ENCODE measurements around the gene IRAG1.

The IRAG1 gene, protein sequence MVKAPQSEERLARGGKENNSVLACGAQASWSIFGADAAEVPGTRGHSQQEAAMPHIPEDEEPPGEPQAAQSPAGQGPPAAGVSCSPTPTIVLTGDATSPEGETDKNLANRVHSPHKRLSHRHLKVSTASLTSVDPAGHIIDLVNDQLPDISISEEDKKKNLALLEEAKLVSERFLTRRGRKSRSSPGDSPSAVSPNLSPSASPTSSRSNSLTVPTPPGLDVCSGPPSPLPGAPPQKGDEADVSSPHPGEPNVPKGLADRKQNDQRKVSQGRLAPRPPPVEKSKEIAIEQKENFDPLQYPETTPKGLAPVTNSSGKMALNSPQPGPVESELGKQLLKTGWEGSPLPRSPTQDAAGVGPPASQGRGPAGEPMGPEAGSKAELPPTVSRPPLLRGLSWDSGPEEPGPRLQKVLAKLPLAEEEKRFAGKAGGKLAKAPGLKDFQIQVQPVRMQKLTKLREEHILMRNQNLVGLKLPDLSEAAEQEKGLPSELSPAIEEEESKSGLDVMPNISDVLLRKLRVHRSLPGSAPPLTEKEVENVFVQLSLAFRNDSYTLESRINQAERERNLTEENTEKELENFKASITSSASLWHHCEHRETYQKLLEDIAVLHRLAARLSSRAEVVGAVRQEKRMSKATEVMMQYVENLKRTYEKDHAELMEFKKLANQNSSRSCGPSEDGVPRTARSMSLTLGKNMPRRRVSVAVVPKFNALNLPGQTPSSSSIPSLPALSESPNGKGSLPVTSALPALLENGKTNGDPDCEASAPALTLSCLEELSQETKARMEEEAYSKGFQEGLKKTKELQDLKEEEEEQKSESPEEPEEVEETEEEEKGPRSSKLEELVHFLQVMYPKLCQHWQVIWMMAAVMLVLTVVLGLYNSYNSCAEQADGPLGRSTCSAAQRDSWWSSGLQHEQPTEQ

GRCh38 chr11:10693509-10694081 lies at the start of gene IRAG1:
Gene IRAG1 (minus strand): TSS chr11:10693755. CDS start chr11:10693602, 153 bp downstream.
- no peak for DNase-seq (ENCODE audit: low read depth)

DNA sequence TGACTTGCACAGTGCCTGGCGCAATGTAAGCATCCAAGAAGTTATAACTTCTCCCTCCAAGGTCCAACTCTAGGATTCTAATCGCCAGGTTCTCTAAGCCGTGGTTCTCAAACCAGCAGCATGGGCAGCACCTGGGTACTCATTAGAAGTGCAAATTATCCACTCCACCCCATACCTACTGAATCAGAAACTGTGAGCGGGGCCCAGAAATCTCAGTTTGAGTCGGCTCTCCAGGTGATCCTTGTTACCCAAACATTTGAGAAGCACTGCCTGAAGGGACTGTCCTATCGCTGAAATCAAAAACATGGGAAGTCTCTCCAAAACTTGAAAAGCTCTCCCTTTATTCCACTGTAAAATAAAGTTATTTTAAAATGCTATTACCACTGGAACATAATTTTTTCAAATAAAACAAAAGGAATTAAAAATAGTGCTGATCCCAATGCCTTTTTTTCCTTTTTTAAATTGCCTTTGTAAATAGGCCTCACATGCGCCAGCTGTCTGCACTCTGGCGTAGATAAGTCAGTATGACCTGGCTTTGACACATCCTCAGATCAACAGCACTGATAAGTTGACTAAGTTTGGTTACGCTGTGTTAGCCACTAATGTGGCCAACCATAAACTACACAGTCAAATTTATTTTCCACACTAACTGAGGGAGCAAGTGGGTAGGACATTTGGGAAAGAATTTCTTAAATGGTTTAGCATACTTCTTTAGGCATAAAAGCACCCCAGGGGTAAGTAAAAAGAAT lies 49.1 kb upstream of the IRAG1 start:
- DNase-seq (ENCODE audit: low read depth) = no peak

- DNase-seq (ENCODE audit: low read depth) = peak; percentile 93
Measured at GRCh38 chr11:10735481-10736475, 42.2 kb upstream of the IRAG1 start.

DNA sequence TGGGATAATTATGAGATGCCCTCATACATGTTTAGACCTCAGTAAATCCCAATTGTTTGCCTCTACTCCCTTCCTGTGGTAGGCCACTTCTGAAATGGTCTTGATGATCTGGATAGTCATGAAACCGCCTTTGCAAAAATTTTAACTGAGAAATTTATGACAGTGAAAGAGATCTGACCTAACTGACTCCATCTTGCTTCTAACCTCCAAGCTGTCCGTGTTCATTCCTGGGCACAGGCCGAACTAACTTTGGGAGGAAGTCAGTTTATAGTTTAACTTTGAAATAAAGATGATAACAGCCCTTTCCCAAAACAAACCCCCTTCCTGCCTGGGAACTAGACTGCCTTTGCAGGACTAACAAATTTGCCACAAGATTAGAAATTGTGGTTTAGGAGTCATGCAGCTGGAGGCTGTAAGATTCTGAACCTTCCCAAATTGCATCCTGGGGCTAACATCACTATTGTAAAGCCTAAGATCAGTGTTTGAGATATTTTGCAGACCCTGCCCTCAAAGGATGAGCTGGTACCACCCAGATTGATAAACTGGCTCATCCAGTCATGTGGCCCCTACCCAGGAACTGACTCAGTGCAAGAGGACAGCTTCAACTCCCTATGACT lies 37.6 kb upstream of the IRAG1 start:
- no peak for DNase-seq (ENCODE audit: low read depth)

DNA sequence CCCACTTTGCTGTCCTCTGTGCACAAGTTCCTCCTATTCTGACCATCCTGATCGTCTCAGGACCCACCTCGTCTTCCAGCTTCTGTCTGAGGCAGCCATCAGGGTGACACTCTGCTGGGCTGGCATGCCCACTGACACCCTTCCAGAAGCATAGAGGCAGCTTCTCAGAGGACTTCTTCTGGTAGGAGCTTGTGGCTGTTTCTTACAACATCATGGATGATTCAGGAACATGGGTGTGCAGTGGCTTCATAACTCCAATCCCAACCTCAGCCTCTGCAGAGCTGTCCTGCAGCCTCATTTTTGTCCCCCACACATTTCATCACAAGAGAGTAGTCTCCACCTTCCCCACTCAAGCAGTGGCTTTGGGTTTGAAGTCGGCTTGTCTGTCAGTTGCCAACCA lies 36.6 kb upstream of the IRAG1 start:
- DNase-seq (ENCODE audit: low read depth) = no peak

- no peak for DNase-seq (ENCODE audit: low read depth)
Measured at GRCh38 chr11:10728789-10729472, 35.4 kb upstream of the IRAG1 start.

- DNase-seq (ENCODE audit: low read depth) = no peak
Measured at GRCh38 chr11:10728154-10728553, 34.6 kb upstream of the IRAG1 start.

GRCh38 chr11:10727146-10727851 lies 33.7 kb upstream of the IRAG1 start:
- DNase-seq (ENCODE audit: low read depth) = peak; percentile 81

DNA sequence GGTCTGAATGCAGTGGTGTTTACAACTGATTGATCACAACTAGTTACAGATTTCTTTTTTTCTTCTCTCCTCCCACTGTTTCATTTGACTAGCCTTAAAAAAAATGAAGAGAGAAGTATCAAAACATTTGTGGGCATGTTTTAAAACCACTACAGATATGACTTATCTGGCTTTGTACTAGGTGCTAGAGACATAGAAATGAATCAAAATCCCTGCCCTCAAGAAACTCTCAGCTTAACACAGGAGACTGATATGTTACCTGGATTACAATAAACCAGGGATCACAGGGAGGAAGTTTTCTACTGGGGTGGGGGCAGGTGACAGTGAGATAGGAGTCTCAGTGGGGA lies 32.3 kb upstream of the IRAG1 start:
- no peak for DNase-seq (ENCODE audit: low read depth)

DNA sequence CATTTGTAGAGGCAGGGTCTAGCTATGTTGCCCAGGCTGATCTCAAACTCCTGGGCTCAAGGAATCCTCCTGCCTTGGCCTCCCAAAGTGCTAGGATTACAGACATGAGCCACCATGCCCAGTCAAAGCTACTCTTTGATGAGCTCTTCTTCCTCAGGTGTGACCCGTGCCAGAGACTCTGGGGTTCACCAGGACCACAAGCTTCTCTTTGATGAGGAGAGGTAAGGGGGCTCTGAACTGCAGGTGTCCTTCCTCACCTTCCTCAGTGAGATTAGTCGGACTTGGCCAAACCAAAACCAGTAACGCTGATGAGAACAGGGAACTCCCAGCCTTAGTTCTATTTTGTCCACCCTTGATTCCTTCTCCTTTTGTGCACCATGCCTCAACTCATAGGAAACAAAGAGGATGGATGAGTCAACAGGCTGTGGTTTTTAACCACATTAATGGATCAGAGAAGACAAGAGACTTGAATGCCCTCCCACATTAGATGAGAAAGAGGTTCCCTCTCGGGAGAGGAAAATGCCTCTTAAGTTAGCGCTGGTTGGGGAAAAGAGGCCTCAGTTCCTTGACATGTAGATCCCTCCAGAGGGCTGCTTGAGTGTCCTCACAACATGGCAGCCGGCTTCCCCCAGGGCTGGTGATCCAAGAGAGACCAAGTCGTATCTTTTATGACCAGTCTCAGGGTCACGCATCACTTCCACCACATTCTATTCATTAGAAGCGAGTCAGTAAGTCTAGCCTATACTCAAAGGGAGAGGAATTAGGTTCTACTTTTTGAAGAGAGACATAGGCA lies 31.8 kb upstream of the IRAG1 start:
- peak; percentile 47 for DNase-seq (ENCODE audit: low read depth)

DNA sequence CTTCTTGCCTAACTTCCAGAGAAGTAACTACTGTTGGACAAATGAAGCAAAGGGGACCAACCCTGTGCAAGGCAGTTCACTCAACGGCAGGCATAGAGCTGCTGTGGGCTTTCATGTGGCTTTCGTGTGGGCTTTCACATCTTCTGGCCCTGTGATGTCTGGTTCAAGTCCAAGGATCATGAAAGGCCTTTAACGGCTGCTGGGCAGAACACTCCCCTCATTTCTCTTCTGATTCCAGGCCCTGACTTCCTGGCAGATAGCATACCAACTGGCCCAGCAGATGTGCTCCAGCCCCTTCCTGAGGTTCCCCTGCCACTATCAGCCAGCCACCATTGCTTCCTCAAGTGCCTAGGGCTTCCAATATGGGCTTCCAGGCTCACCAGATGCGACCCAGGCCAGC lies 28.8 kb upstream of the IRAG1 start:
- no peak for DNase-seq (ENCODE audit: low read depth)

DNA sequence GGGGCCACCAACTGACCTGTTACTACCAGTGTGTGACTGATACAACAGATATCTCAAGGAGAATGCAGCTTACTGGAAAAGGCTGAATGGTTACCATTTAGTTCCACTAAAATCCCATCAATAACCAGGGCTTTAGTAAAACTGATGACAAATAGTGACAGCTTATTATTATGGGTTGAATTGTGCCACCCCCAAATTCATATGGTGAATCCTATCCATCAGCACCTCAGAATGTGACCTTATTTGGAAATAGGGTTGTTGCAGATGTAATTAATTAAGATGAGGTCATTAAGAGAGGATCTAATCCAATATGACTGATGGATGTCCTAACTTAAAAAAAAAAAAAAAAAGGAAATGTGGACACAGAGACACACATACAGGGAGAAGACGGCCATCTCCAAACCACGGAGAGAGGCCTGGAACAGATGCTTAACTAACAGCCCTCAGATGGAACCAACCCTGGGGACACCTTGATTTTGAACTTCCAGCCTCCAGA lies 27.4 kb upstream of the IRAG1 start:
- no peak for DNase-seq (ENCODE audit: low read depth)

GRCh38 chr11:10719616-10720015 lies 26.1 kb upstream of the IRAG1 start:
- DNase-seq (ENCODE audit: low read depth) = no peak

- DNase-seq (ENCODE audit: low read depth) = no peak
Measured at GRCh38 chr11:10716543-10717259, 23.1 kb upstream of the IRAG1 start.

- DNase-seq (ENCODE audit: low read depth) = no peak
Measured at GRCh38 chr11:10716122-10716521, 22.6 kb upstream of the IRAG1 start.

GRCh38 chr11:10715571-10715970 lies 22.0 kb upstream of the IRAG1 start:
- DNase-seq (ENCODE audit: low read depth) = no peak

GRCh38 chr11:10709299-10710086 lies 15.9 kb upstream of the IRAG1 start:
- DNase-seq (ENCODE audit: low read depth) = no peak

Measured in GM04504 (cell line).